A673 (cell line): Measurements from ENCODE around the gene MORN4. TPM values are rescaled to one million over a fixed set of nuclear protein-coding genes. Genes with fewer than 3 reads are reported as not detected.
"Not testable (repeated sequence)": the region's sequence is repeated elsewhere in the genome, so short reads cannot be mapped to it uniquely, and the experiment has no call there.

Source experiments
- BruUV-seq: library from RNA; stranded (reverse); fragments of 400-500 nt; replicated peaks from 2 replicates; lab custom pipeline; 2021; lab: Mats Ljungman, UMichigan
- CTCF ChIA-PET: fragments of 300-600 bp; sonication (Branson Sonifier 250); formaldehyde crosslinking; loops from one replicate; lab custom pipeline; 2022; ENCODE audit warnings: antibody characterized with exemption; lab: Charles Lee
- POLR2A ChIA-PET: fragments of 300-600 bp; sonication (Branson Sonifier 250); formaldehyde crosslinking; loops from one replicate; lab custom pipeline; 2022; ENCODE audit warnings: antibody characterized with exemption; ENCODE audit not compliant: low non-redundant PET; lab: Charles Lee
- DNase-seq: peaks from one replicate; pipeline ENCODE4 v3.0.0-alpha.2; 2015; ENCODE audit warnings: low spot score
- H3K27ac ChIP-seq: fragments of 200-600 bp; sonication (generic); 2 replicates; pipeline ENCODE4 v1.5.1; 2016; ENCODE audit warnings: mixed run types, low read depth, mild to moderate bottlenecking, mixed read lengths, antibody characterized with exemption, low read length; ENCODE audit not compliant: poor library complexity, severe bottlenecking
- H3K27me3 ChIP-seq: fragments of 200-600 bp; sonication (generic); replicated peaks from 2 replicates; pipeline ENCODE4 v1.6.1; 2017; ENCODE audit warnings: mixed run types, low read depth, mild to moderate bottlenecking, mixed read lengths, antibody characterized with exemption, low read length; ENCODE audit not compliant: insufficient read depth, poor library complexity
- H3K36me3 ChIP-seq: fragments of 200-600 bp; sonication (generic); 2 replicates; pipeline ENCODE4 v1.6.1; 2016; ENCODE audit warnings: mixed run types, mild to moderate bottlenecking, mixed read lengths, antibody characterized with exemption, low read length; ENCODE audit not compliant: insufficient read depth, poor library complexity, severe bottlenecking
- H3K4me1 ChIP-seq: fragments of 200-600 bp; sonication (generic); 2 replicates; pipeline ENCODE4 v1.6.1; 2017; ENCODE audit warnings: mixed run types, mild to moderate bottlenecking, mixed read lengths, antibody characterized with exemption, low read length; ENCODE audit not compliant: insufficient read depth, poor library complexity, severe bottlenecking
- H3K4me3 ChIP-seq: fragments of 200-600 bp; sonication (generic); 2 replicates; pipeline ENCODE4 v1.5.1; 2016; ENCODE audit warnings: low read depth, mixed run types, mild to moderate bottlenecking, mixed read lengths, low read length; ENCODE audit not compliant: poor library complexity, severe bottlenecking
- H3K9me3 ChIP-seq: fragments of 200-600 bp; sonication (generic); 2 replicates; pipeline ENCODE4 v1.6.1; 2016; ENCODE audit warnings: mixed run types, low read depth, mild to moderate bottlenecking, mixed read lengths, antibody characterized with exemption, low read length; ENCODE audit not compliant: poor library complexity, severe bottlenecking
- CTCF ChIP-seq: fragments of 300-800, 200-600 bp; sonication (generic); conservative IDR thresholded peaks from 2 replicates; pipeline ENCODE4 v1.5.1; 2017; ENCODE audit warnings: low read depth, mild to moderate bottlenecking, antibody characterized with exemption, low read length, moderate library complexity, mixed read lengths
- EZH2 ChIP-seq: fragments of 200-600 bp; sonication (generic); IDR thresholded peaks from 2 replicates; pipeline ENCODE4 v1.6.1; 2017; ENCODE audit warnings: borderline replicate concordance, low read depth, mild to moderate bottlenecking, mixed read lengths, antibody characterized with exemption, low read length; ENCODE audit not compliant: poor library complexity, severe bottlenecking
- intact Hi-C: fragments of 100-400 bp; cut with micrococcal nuclease; formaldehyde crosslinking; loops from one replicate; pipeline ENCODE4 v1.10.0; 2022; ENCODE audit not compliant: unreplicated experiment
- total RNA-seq: library from RNA; stranded (reverse); gene quantifications from 2 replicates; pipeline ENCODE4 v1.2.3, GENCODE V29; 2021

Gene MORN4
- total RNA-seq, 1 experiment from 2014 or later: 8.4 TPM

- BruUV-seq: no TSS peak
- ChIA-PET CTCF (no interaction called here), POLR2A (no interaction called here)
- H3K27ac ChIP-seq: no peak overlapping the region
- no peaks in the 10 kb centered on the region for H3K9me3 ChIP-seq
- H3K4me1 ChIP-seq: peaks cover 11% of the 10 kb centered on the region
- no peak for TF ChIP-seq CTCF
- no peak for TF ChIP-seq EZH2
- no peak for DNase-seq
- peaks cover 46% of the 10 kb centered on the region for H3K36me3 ChIP-seq
- no peak overlapping the region for H3K4me3 ChIP-seq
- no peaks in the 10 kb centered on the region for H3K27me3 ChIP-seq
- intact Hi-C loops: no loop called here
Measured at GRCh38 chr10:97651773-97652172, 18.5 kb upstream of the MORN4 start.

GRCh38 chr10:97650726-97651125 lies 17.4 kb upstream of the MORN4 start:
- Histone ChIP-seq H3K27ac (no peak overlapping the region), H3K4me3 (no peak overlapping the region), H3K27me3 (no peaks in the 10 kb centered on the region), H3K36me3 (peaks cover 39% of the 10 kb centered on the region), H3K4me1 (peaks cover 11% of the 10 kb centered on the region), H3K9me3 (no peaks in the 10 kb centered on the region)
- no TSS peak for BruUV-seq
- ChIA-PET POLR2A (no interaction called here), CTCF (no interaction called here)
- TF ChIP-seq CTCF: no peak
- TF ChIP-seq EZH2: no peak
- DNase-seq: no peak
- intact Hi-C loops: no loop called here

- BruUV-seq, H3K4me3 ChIP-seq, H3K9me3 ChIP-seq, intact Hi-C loops, DNase-seq, POLR2A ChIA-PET, H3K27me3 ChIP-seq: not testable (repeated sequence)
- Histone ChIP-seq H3K4me1 (peaks cover 11% of the 10 kb centered on the region), H3K36me3 (peaks cover 33% of the 10 kb centered on the region), H3K27ac (peak overlapping the region; percentile 53)
- CTCF ChIA-PET: interaction anchor here (0.6 to 0.7 kb wide), 2 partner anchors 1139 to 1579 kb away, joined by 7 to 21 read pairs; no protein-coding TSS in a partner anchor
Measured at GRCh38 chr10:97649405-97649750, 16.1 kb upstream of the MORN4 start.
